PC-3 (cell line): ENCODE data around the gene RING1. TPM values are rescaled to one million over a fixed set of nuclear protein-coding genes. Genes with fewer than 3 reads are reported as not detected.

Experiments used
- ATAC-seq: fragments of 200-7000 bp; cut with Tn5 transposase; 2 replicates; pipeline ENCODE4 v1.9.1; 2020; ENCODE audit warnings: mild to moderate bottlenecking, moderate library complexity
- BruUV-seq: library from RNA; stranded (reverse); fragments of 400-500 nt; replicated peaks from 2 replicates; lab custom pipeline; 2021; lab: Mats Ljungman, UMichigan
- CTCF ChIA-PET: fragments of 300-600 bp; sonication (Branson Sonifier 250); formaldehyde crosslinking; loops from one replicate; lab custom pipeline; 2022; ENCODE audit warnings: antibody characterized with exemption; lab: Charles Lee
- POLR2A ChIA-PET: fragments of 300-600 bp; sonication (Branson Sonifier 250); formaldehyde crosslinking; loops from one replicate; lab custom pipeline; 2022; ENCODE audit warnings: antibody characterized with exemption; ENCODE audit not compliant: unreplicated experiment; lab: Charles Lee
- DNase-seq: peaks from one replicate; pipeline ENCODE4 v3.0.0-alpha.2; 2015
- H2AFZ ChIP-seq: fragments of 300-600 bp; sonication (generic); 2 replicates; pipeline ENCODE4 v1.6.0; 2016; ENCODE audit warnings: antibody characterized with exemption, low read length
- H3F3A ChIP-seq: fragments of 300-600 bp; sonication (generic); one replicate; pipeline ENCODE4 v1.6.0; 2017; ENCODE audit warnings: antibody characterized with exemption, low read length, control low read depth, mild to moderate bottlenecking; ENCODE audit not compliant: unreplicated experiment
- H3K27ac ChIP-seq: fragments of 300-600 bp; sonication (generic); 2 replicates; pipeline ENCODE4 v1.5.1; 2016; ENCODE audit warnings: mild to moderate bottlenecking, low read length
- H3K27me3 ChIP-seq: fragments of 300-600 bp; sonication (generic); 2 replicates; pipeline ENCODE4 v1.6.1; 2016; ENCODE audit warnings: low read length, mixed read lengths
- H3K36me3 ChIP-seq: fragments of 300-600 bp; sonication (generic); 2 replicates; pipeline ENCODE4 v1.6.1; 2016; ENCODE audit warnings: low read depth, mixed run types, low read length, mixed read lengths
- H3K4me1 ChIP-seq: fragments of 300-600 bp; sonication (generic); 2 replicates; pipeline ENCODE4 v1.5.1; 2016; ENCODE audit warnings: low read length; ENCODE audit not compliant: insufficient read depth
- H3K4me2 ChIP-seq: fragments of 300-600 bp; sonication (generic); 2 replicates; pipeline ENCODE4 v1.6.0; 2016; ENCODE audit warnings: low read length
- H3K4me3 ChIP-seq: fragments of 300-600 bp; sonication (generic); 2 replicates; pipeline ENCODE4 v1.5.1; 2016; ENCODE audit warnings: mild to moderate bottlenecking, low read length, mixed read lengths
- H3K79me2 ChIP-seq: fragments of 300-600 bp; sonication (generic); 2 replicates; pipeline ENCODE4 v1.6.1; 2017; ENCODE audit warnings: low read length, mixed read lengths
- H3K9ac ChIP-seq: fragments of 300-600 bp; sonication (generic); 2 replicates; pipeline ENCODE4 v1.6.0; 2016; ENCODE audit warnings: mild to moderate bottlenecking, low read length
- H3K9me2 ChIP-seq: fragments of 300-600 bp; sonication (generic); replicated peaks from 2 replicates; pipeline ENCODE4 v1.6.1; 2016; ENCODE audit warnings: mixed run types, low read length, mixed read lengths
- H3K9me3 ChIP-seq: fragments of 300-600 bp; sonication (generic); 2 replicates; pipeline ENCODE4 v1.6.1; 2016; ENCODE audit warnings: low read length, mixed read lengths
- H4K20me1 ChIP-seq: fragments of 300-600 bp; sonication (generic); 2 replicates; pipeline ENCODE4 v1.6.1; 2016; ENCODE audit warnings: low read length, mixed read lengths
- EZH2 ChIP-seq: fragments of 300-600 bp; sonication (generic); IDR thresholded peaks from one replicate; pipeline ENCODE4 v1.6.1; 2017; ENCODE audit warnings: antibody characterized with exemption, mild to moderate bottlenecking, low read length; ENCODE audit not compliant: unreplicated experiment
- EZH2phosphoT487 ChIP-seq: fragments of 300-600 bp; sonication (generic); IDR thresholded peaks from 2 replicates; pipeline ENCODE4 v1.6.1; 2018; ENCODE audit warnings: mild to moderate bottlenecking, antibody characterized with exemption, low read length, borderline replicate concordance
- intact Hi-C: fragments of 100-400 bp; cut with micrococcal nuclease; formaldehyde crosslinking; loops from 2 replicates; pipeline ENCODE4 v1.9.0; 2023
- total RNA-seq: library from RNA; depleted of rRNA; stranded (reverse); fragments of >200 nt; gene quantifications from 2 replicates; pipeline ENCODE4 v1.2.3, GENCODE V29; 2014
- TF ChIP-seq, protein P1 (sequence below): fragments of 300-600 bp; sonication (generic); conservative IDR thresholded peaks from 2 replicates; pipeline ENCODE4 v1.5.1; 2017; ENCODE audit warnings: antibody characterized with exemption, low read depth, mild to moderate bottlenecking, low read length

RING1 gene
- total RNA-seq, 1 experiment from 2014 or later: 23.3 TPM

DNA sequence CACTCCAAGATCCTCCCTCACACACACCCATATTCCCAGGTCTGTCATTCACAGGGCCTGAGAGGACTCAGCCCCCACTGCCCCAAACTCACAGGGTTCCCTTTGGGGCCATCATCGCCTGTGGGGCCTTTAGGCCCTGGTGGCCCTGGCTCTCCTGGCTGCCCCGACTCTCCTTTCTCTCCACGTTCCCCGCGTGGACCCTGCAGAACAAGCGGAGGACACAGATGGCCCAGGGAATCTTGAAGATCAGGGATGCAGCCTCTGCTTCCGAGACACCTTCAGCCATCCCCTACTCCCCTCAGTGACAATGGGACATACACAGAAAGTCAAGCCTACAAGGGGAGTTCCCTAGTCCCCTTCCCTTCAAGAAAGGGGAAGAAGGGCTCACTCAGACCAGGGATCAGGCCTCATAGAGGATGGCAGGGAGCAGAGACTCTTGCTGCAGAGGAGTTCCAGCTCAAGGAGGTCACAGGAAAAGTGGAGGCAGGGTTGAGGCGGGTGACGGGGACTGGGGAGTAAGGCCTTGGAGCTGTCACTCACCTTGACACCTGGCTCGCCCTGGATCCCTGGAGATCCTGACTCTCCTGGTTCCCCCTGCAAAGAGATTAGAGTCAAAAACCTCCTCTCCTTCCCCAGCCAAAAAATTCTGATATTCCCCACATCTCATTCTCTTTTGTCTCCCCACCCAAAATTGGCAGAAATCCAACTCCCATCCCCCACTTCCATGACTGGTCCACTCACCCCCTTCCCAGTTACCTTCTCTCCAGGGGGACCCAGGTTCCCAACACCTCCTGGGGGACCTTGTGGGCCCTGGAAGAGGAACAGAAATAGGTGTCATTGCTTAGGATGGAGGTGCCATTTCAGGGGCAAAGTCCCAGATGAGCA, 38.8 kb upstream of the RING1 start:
- Histone ChIP-seq H3K9me3 (no peaks in the 10 kb centered on the region), H3K9me2 (no peaks in the 10 kb centered on the region), H3K9ac (no peak overlapping the region), H3K4me1 (no peaks in the 10 kb centered on the region), H3K4me2 (no peak overlapping the region), H3K36me3 (no peaks in the 10 kb centered on the region), H3K4me3 (no peak overlapping the region), H3K79me2 (no peaks in the 10 kb centered on the region), H3F3A (no peaks in the 10 kb centered on the region), H3K27me3 (no peaks in the 10 kb centered on the region), H3K27ac (no peak overlapping the region), H2AFZ (no peak overlapping the region), H4K20me1 (no peaks in the 10 kb centered on the region)
- POLR2A ChIA-PET: no interaction called here
- no peak for DNase-seq
- intact Hi-C loops: no loop called here
- no TSS peak for BruUV-seq
- no peak for TF ChIP-seq EZH2
- CTCF ChIA-PET: no interaction called here
- no peak for ATAC-seq

- CTCF ChIA-PET: no interaction called here
- H3K9me2 ChIP-seq: no peaks in the 10 kb centered on the region
Measured at GRCh38 chr6:33170176-33171015, 37.9 kb upstream of the RING1 start.

More at GRCh38 chr6:33170176-33171015, 37.9 kb upstream of the RING1 start:
- Histone ChIP-seq H3K9me3 (no peaks in the 10 kb centered on the region), H3K4me1 (no peaks in the 10 kb centered on the region), H3K36me3 (no peaks in the 10 kb centered on the region), H3K4me2 (no peak overlapping the region), H3K9ac (no peak overlapping the region), H3K27ac (no peak overlapping the region), H3K27me3 (no peaks in the 10 kb centered on the region), H3F3A (no peaks in the 10 kb centered on the region), H4K20me1 (no peaks in the 10 kb centered on the region), H3K79me2 (no peaks in the 10 kb centered on the region), H3K4me3 (no peak overlapping the region), H2AFZ (no peak overlapping the region)
- intact Hi-C loops: no loop called here
- DNase-seq: no peak
- no peak for ATAC-seq
- TF ChIP-seq, protein P1, sequence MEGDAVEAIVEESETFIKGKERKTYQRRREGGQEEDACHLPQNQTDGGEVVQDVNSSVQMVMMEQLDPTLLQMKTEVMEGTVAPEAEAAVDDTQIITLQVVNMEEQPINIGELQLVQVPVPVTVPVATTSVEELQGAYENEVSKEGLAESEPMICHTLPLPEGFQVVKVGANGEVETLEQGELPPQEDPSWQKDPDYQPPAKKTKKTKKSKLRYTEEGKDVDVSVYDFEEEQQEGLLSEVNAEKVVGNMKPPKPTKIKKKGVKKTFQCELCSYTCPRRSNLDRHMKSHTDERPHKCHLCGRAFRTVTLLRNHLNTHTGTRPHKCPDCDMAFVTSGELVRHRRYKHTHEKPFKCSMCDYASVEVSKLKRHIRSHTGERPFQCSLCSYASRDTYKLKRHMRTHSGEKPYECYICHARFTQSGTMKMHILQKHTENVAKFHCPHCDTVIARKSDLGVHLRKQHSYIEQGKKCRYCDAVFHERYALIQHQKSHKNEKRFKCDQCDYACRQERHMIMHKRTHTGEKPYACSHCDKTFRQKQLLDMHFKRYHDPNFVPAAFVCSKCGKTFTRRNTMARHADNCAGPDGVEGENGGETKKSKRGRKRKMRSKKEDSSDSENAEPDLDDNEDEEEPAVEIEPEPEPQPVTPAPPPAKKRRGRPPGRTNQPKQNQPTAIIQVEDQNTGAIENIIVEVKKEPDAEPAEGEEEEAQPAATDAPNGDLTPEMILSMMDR: no peak
- TF ChIP-seq EZH2phosphoT487 (no peak), EZH2 (no peak)
- POLR2A ChIA-PET: no interaction called here
- no TSS peak for BruUV-seq
